ENCODE data around the gene RPL23.
A peak's percentile ranks its signal among the peaks of the same experiment; 100 is the strongest.

RPL23 gene

GRCh38 chr17:38853292-38854219 is at the start of gene RPL23:
Gene RPL23, minus strand, starts transcription at chr17:38853721. Its CDS starts 11 bp downstream, at chr17:38853710.
- DNase-seq (ENCODE audit: low read depth in 2 of 2, low spot score in 1 of 2), result peak; percentile 74 to 87

DNA sequence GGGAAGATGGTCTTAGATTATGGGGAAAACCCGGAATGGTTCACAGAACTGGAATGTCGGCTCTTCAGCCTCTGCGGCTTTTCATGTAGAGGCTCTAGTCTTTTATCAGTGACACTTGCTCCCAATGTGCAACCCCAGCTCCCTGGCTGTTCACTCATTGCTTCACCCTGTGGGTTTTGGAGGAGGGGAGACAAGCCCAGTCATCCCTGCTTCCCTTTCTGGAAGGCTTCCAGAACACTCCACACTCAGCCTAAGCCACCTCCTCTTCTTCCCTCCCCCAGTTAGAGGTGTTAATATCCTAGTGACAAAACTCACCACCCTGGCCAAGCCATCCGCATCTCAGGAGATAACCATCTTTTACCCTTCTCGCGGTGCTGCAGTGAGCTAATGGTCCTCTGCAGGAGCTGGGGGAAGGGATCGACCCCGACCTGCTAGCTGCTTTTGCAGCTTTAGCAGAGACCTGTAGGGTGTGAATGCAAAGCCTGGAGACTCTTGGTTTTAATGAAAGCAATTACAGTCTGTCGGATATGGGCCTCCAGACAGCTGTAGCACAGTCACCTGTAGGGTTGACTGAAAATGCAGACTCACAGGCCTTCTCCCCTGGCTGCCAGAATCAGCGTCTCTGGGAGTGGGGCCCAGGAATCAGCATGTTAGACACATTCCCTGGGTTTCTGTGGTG is 47.6 kb upstream of the RPL23 start:
- DNase-seq (ENCODE audit: low read depth in 2 of 2, low spot score in 1 of 2), result peak in 1 of 2 donors; percentile 29

- DNase-seq (ENCODE audit: low read depth in 2 of 2, low spot score in 1 of 2), result no peak
These were observed 45.9 kb upstream of the RPL23 start for GRCh38 chr17:38899421-38899820.

- DNase-seq (ENCODE audit: low read depth in 2 of 2, low spot score in 1 of 2), result peak; percentile 75 to 89
These were observed 45.4 kb upstream of the RPL23 start for GRCh38 chr17:38898812-38899348.

DNA sequence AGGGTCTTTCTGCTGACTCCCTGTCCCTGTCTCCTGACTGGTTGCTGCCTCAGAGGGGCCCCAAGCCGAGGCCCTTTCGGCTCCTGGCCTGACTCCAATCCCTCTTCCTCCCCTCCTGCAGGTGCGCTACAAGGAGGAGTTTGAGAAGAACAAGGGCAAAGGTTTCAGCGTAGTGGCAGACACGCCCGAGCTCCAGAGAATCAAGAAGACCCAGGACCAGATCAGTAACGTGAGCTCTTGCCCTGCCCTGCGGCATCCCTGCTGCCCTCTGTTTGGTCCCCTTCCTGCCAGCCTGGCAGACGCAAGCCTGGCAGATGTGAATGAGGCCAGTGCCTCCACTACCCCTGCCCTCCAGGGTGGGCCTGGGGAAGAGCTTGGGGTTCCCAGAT is 44.8 kb upstream of the RPL23 start:
- no peak for DNase-seq (ENCODE audit: low read depth in 2 of 2, low spot score in 1 of 2)

DNA sequence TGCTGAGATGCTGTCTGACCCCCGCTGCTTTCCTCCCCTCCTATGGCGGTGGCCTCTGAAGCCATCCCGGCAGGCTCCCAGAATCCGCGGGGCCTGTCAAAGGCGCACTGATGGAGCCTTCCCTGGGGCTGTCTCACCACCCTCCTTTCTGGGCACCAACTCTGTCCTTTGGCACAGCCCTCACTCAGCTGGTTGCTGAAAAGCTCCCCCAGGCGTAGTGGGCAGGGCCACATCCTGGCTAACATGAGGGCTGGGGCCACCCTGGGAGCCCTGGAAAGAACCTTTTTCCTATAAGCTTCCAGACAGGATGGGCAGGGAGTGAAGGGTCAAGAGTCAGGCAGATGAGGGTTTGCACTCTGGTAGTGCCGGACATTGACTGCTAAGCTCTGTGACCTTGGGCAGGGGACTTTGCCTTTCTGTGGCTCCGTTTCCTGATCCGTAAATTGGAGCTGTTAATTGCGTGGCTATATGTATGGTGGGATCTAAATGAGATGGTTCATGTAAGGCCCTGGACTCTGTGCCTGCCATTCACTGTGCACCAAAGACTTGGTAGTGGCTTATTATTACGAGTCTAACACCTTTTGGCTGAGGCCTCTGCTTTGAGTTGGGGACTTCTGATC is 44.3 kb upstream of the RPL23 start:
- no peak for DNase-seq (ENCODE audit: low read depth in 2 of 2, low spot score in 1 of 2)

DNA sequence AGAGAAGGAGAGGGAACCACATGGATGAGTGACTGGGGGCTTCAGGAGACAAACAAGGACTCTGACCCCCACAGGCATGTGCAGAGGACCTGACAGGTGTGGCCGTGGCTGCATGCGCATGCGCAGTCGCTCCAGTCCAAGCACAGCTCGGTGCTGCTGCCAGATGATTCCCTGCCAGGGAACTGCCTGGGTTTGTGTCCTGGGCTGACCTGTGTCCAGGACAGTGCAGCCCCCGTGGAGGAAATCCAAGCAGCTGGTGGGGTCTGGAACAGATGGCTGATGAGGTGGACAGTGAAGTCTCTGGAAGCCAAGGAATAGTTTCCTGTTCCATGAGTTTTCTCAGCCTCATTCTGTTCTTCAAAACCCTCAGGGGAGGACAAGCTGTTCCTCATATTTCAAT is 43.7 kb upstream of the RPL23 start:
- DNase-seq (ENCODE audit: low read depth in 2 of 2, low spot score in 1 of 2), result no peak

- no peak for DNase-seq (ENCODE audit: low read depth in 2 of 2, low spot score in 1 of 2)
These were observed 42.9 kb upstream of the RPL23 start for GRCh38 chr17:38896346-38896954.

DNA sequence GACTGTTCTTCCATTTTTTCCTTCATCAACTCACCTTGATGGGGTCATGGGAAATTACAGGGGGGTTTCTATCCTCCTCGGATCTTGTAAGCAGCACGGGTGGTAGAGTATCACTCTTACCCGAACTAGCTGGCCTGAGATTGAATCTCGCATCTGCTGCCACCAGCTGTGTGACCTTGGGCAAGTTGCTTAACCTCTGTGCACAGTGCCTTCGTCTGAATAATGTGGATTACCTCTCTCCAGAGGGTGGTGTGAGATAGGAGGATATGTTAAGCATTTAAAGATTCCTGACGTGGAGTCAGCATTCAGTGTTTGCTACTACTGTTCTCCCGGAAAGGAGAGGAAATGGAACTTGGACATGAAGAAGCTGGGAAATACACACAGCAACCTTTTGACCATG is 40.8 kb upstream of the RPL23 start:
- no peak for DNase-seq (ENCODE audit: low read depth in 2 of 2, low spot score in 1 of 2)

DNA sequence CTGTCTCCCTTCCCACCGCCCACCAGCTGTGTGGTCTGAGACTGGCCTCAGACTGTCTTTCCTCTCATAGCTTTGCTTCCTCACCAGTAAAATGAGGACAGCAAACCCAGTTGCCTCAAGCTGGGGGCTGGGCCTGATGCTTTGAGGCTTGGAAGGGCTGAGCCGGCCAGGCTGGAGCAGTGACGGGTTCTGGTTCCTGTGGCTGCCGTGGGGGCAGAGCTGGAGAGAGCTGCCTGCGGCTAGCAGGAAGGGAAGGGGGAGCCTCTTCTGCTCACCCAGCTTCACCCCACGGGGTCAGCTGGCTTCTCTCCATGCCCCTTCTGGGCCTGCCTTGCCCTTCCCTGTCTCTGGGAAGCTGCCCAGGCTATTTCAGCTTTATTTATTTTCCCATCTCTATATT is 40.1 kb upstream of the RPL23 start:
- DNase-seq (ENCODE audit: low read depth in 2 of 2, low spot score in 1 of 2), result no peak

DNA sequence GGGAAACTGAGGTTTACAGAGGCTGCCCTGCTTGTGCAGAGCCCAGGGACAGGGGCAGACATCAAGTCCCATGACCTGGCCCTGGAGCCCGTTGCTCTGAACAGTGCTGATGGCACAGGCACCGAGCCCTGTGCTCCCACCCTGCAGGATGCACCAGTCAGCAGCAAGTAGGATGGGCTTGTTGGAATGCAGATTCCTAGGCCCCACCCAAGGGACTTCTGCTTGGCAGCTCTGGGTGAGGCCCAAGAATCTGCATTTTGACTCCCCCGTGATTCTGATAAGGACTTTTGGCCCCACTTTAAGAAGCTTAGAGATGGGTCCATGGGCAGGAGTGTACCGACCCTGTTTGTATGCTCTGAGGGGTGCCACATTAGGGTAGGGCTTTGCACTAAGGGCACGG is 39.6 kb upstream of the RPL23 start:
- no peak for DNase-seq (ENCODE audit: low read depth in 2 of 2, low spot score in 1 of 2)

DNA sequence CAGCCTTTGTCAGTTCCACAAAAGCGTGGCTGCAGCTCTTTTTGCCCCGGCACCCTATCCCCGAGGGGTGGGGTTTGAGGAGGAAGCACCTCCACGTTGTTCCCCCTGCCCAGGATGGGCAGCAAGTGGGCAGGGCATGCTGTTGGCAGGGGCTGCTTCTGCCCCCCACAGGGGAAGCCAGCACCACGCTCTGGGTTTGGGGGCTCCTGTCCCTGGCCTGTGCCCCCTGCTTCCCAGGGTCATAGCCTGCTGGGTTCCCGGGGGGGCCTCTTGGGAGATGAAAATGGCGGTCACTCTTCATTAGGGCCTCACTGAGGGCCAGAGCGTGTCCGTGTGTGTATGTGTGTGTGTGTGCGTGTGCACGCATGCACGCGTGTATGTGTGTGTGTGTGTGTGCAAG is 39.1 kb upstream of the RPL23 start:
- DNase-seq (ENCODE audit: low read depth in 2 of 2, low spot score in 1 of 2), result no peak

DNA sequence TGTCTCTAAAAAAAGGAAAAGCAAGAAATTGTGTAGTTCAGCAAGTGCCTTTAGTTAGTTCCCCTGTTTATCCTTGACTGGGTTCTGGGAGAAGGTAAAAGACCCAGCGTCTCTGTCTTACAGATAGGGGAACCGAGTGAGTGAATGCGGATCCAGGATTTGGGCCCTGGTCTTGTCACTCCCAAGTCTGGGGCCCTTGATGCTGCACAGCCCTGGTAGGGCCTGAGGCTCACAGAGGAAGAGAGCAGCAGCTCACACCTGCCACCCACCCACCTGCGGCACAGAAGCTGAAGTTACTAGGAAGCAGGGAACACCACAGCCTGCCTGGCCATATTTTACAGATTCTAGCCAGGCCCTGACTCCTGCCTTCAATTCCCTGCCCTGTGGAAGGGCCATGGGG is 38.6 kb upstream of the RPL23 start:
- no peak for DNase-seq (ENCODE audit: low read depth in 2 of 2, low spot score in 1 of 2)

DNA sequence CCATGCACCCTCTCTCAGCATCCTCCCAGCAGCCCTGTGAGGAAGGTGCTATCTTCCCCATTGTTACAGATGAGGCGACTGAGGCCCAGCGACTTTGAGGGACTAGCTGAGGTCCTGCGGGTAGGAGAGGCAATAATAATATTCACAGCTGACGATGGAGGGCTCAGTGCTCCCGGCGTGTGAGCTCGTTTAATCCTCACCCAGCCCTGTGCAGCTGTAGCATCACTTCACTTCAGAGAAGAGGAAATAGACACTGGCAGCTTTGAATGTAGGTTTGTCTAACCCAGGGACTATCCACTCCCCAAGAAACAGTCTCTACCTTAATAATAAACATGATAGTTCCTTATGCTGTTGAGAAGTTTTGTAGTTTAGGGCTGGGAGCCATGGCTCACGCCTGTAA is 37.9 kb upstream of the RPL23 start:
- DNase-seq (ENCODE audit: low read depth in 2 of 2, low spot score in 1 of 2), result no peak

GRCh38 chr17:38890410-38890746 is 36.9 kb upstream of the RPL23 start:
- no peak for DNase-seq (ENCODE audit: low read depth in 2 of 2, low spot score in 1 of 2)

- no peak for DNase-seq (ENCODE audit: low read depth in 2 of 2, low spot score in 1 of 2)
These were observed 36.4 kb upstream of the RPL23 start for GRCh38 chr17:38889745-38890409.

DNA sequence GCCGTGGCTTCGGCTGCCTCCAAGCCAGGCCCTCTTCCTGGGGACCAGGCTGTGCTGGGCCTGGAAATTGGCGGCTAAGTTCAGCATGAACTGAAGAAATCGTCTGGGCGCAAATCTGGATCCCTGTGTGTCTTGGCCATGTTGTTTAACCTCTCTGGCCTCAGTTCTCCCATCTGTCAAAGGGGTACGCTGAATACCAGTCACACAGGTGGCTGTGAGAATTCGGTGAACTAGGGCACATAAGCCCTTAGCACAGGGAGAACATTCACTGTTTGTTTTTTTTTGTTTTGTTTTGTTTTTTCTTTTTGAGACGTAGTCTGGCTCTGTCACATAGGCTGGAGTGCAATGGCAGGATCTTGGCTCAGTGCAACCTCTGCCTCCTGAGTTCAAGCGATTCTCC is 35.3 kb upstream of the RPL23 start:
- DNase-seq (ENCODE audit: low read depth in 2 of 2, low spot score in 1 of 2), result no peak

GRCh38 chr17:38886643-38887010 is 33.1 kb upstream of the RPL23 start:
- no peak for DNase-seq (ENCODE audit: low read depth in 2 of 2, low spot score in 1 of 2)

DNA sequence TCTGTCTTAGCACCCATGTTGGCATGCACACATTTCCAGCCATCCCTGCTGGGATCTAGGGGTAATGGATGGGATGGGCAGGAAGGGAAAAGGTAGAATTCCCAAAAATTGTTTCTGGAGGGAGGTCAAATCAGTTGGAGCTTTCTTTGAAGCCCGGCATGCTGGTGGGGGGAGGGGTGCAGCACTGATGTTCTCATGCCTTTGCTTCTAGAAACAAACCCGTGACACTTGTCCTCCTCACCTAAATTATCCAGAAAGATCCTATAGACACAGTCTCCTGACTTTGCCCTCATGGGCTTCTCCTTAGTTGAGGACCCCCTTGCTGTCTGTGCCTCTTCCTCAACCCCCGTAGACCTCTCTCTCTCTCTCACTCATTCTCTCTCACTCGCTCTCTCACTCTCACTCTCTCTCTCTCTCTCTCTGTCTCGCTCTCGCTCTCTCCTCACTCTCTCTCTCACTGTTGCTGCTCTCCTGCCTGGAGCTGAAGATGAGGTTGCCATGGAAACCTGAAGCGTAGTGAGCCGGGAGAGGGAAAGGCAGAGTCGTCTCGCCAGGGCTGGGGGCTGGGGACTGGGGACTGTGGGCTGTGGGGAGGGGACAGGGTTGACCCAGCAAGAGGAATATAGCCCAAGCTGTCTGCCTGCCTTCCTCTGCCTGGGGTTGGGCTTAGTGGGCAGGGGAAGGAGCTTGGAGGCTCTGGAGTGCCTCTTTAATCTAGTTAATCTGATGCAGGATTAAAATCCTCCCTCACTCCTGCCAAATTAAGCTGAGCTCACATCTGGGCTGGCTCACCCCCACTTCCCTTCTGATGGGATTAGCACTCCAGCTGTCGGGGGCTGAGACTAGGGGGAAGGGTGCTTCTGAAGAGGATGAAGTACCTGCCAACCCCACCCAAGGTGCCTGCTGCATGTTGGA is 32.5 kb upstream of the RPL23 start:
- DNase-seq (ENCODE audit: low read depth in 2 of 2, low spot score in 1 of 2), result no peak

Measured in stimulated activated CD8-positive, alpha-beta memory T cell treated with anti-CD3 and anti-CD28 coated beads, Interleukin-4, amount 100 ng/mL, for 4 hours (primary cell).